Endothelial cell of umbilical vein (primary cell): Measurements from ENCODE around the gene TMEM200B. TPM values are rescaled to one million over a fixed set of nuclear protein-coding genes. Genes with fewer than 3 reads are reported as not detected.
A peak's percentile ranks its signal among the peaks of the same experiment; 100 is the strongest.

ENCODE experiments used
- BruUV-seq: library from RNA; stranded (reverse); fragments of 400-500 nt; replicated peaks from 2 replicates; lab custom pipeline; 2021; lab: Mats Ljungman, UMichigan
- CTCF ChIA-PET: fragments of 300-600, 350-600 bp; sonication (Branson Sonifier 250); formaldehyde crosslinking; loops from one replicate; lab custom pipeline; 2021; ENCODE audit warnings: antibody characterized with exemption, inconsistent platforms; lab: Charles Lee
- POLR2A ChIA-PET: fragments of 300-600, 350-600 bp; sonication (Branson Sonifier 250); formaldehyde crosslinking; loops from one replicate; lab custom pipeline; 2021; ENCODE audit warnings: antibody characterized with exemption, inconsistent platforms; lab: Charles Lee
- DNase-seq: peaks from one replicate; pipeline ENCODE4 v3.0.0-alpha.2; 2011; ENCODE audit warnings: low read depth, low spot score
- FAIRE-seq: peaks from 2 replicates; lab custom pipeline; 2011; peaks lifted over from hg19 to GRCh38; lab: Jason Lieb, UNC
- H2AFZ ChIP-seq: 2 replicates; pipeline ENCODE4 v1.6.0; 2012; ENCODE audit warnings: low read depth, low read length, control low read depth, inconsistent platforms
- H3K27ac ChIP-seq: 2 replicates; pipeline ENCODE4 v1.5.1; 2011; ENCODE audit warnings: low read depth, mild to moderate bottlenecking, control low read depth, low read length, moderate library complexity; ENCODE audit not compliant: insufficient read depth
- H3K27me3 ChIP-seq, 2 experiments: 2 replicates each; pipeline versions ENCODE4 v1.6.0 to v1.6.1; 2011; ENCODE audit warnings: low read length in 2 of 2, mixed read lengths in 1 of 2; ENCODE audit not compliant: control insufficient read depth in 2 of 2, insufficient read depth in 2 of 2
- H3K36me3 ChIP-seq, 2 experiments: 2 replicates in 1 of 2; 3 replicates in 1 of 2; pipeline ENCODE4 v1.5.1; 2011; ENCODE audit warnings: low read length in 2 of 2, mild to moderate bottlenecking in 1 of 2, moderate library complexity in 1 of 2; ENCODE audit not compliant: control insufficient read depth in 2 of 2, insufficient read depth in 2 of 2; ENCODE audit errors: extremely low read depth in 1 of 2
- H3K4me1 ChIP-seq: 3 replicates; pipeline ENCODE4 v1.5.1; 2011; ENCODE audit warnings: mild to moderate bottlenecking, low read length; ENCODE audit not compliant: control insufficient read depth, insufficient read depth; ENCODE audit errors: extremely low read depth
- H3K4me2 ChIP-seq: 2 replicates; pipeline ENCODE4 v1.6.1; 2011; ENCODE audit warnings: low read length, control low read depth, mixed read lengths; ENCODE audit not compliant: insufficient read depth
- H3K4me3 ChIP-seq, 3 experiments: fragments of 200-600 bp in 1 of 3; sonication (generic), shearing (Covaris generic) in 1 of 3; replicated peaks in 1 of 3; 2 replicates each; pipeline ENCODE4 v1.5.1; 2011 to 2016; ENCODE audit warnings: control low read depth in 3 of 3, low read length in 3 of 3, mild to moderate bottlenecking in 2 of 3, inconsistent platforms in 1 of 3, low read depth in 1 of 3, moderate library complexity in 1 of 3; ENCODE audit not compliant: insufficient read depth in 1 of 3
- H3K79me2 ChIP-seq: 2 replicates; pipeline ENCODE4 v1.6.0; 2012; ENCODE audit warnings: low read length, inconsistent platforms; ENCODE audit not compliant: control insufficient read depth, insufficient read depth
- H3K9ac ChIP-seq: replicated peaks from 2 replicates; pipeline ENCODE3; 2011; ENCODE audit warnings: low read length, control low read depth; ENCODE audit not compliant: insufficient read depth; ENCODE audit errors: extremely low read depth
- H3K9me1 ChIP-seq: replicated peaks from 3 replicates; pipeline ENCODE4 v1.6.0; 2011; ENCODE audit warnings: mild to moderate bottlenecking, low read length; ENCODE audit not compliant: control insufficient read depth, insufficient read depth; ENCODE audit errors: extremely low read depth
- H3K9me3 ChIP-seq: replicated peaks from 2 replicates; pipeline ENCODE4 v1.5.1; 2012; ENCODE audit warnings: low read length, inconsistent platforms; ENCODE audit not compliant: control insufficient read depth, insufficient read depth
- H4K20me1 ChIP-seq: replicated peaks from 2 replicates; pipeline ENCODE3; 2011; ENCODE audit warnings: mild to moderate bottlenecking, low read length; ENCODE audit not compliant: control insufficient read depth, insufficient read depth; ENCODE audit errors: extremely low read depth
- EZH2 ChIP-seq: IDR thresholded peaks from 2 replicates; pipeline ENCODE4 v1.6.1; 2012; ENCODE audit warnings: borderline replicate concordance, low read depth, mild to moderate bottlenecking, moderate library complexity, low read length, inconsistent platforms; ENCODE audit not compliant: severe bottlenecking
- FOS ChIP-seq: IDR thresholded peaks from 2 replicates; pipeline ENCODE4 v1.6.1; 2011; ENCODE audit warnings: mild to moderate bottlenecking, low read length, moderate library complexity, borderline replicate concordance; ENCODE audit not compliant: insufficient read depth
- JUN ChIP-seq: IDR thresholded peaks from 2 replicates; pipeline ENCODE4 v1.6.1; 2011; ENCODE audit warnings: borderline replicate concordance, low read depth; ENCODE audit not compliant: insufficient read length, insufficient read depth
- MYC ChIP-seq: IDR thresholded peaks from one replicate; pipeline ENCODE4 v1.6.1; 2011; ENCODE audit warnings: mild to moderate bottlenecking, low read depth, low read length
- POLR2A ChIP-seq: IDR thresholded peaks from 2 replicates; pipeline ENCODE4 v1.6.1; 2012; ENCODE audit warnings: low read depth, mild to moderate bottlenecking, control low read depth, low read length
- POLR2AphosphoS5 ChIP-seq: IDR thresholded peaks from 2 replicates; pipeline ENCODE4 v1.6.1; 2012; ENCODE audit warnings: low read depth, mild to moderate bottlenecking, control low read depth, low read length, moderate library complexity; ENCODE audit not compliant: insufficient read depth
- dilution Hi-C: fragments of 300-500 bp; cut with MboI; formaldehyde crosslinking; loops from one replicate; pipeline ENCODE4 v1.15.0; 2019; ENCODE audit warnings: low sequenced_read_pairs; ENCODE audit not compliant: extremely low pct_ligation_motif_present
- intact Hi-C: fragments of 100-400 bp; cut with micrococcal nuclease; formaldehyde crosslinking; loops from one replicate; pipeline ENCODE4 v1.10.0; 2022
- polyA plus RNA-seq, 4 experiments: library from polyadenylated mRNA; depleted of rRNA in 3 of 4; stranded (reverse) in 3 of 4; unstranded in 1 of 4; fragments of >200 nt; gene quantifications; 2 replicates each; pipeline versions ENCODE4 v1.2.1 to v1.2.3, GENCODE V29; 2011 to 2012; ENCODE audit warnings: missing spikeins in 1 of 4
- total RNA-seq: library from RNA; stranded (reverse); gene quantifications from 2 replicates; pipeline ENCODE4 v1.2.3, GENCODE V29; 2021
- TF ChIP-seq, protein P1 (sequence below), 2 donors: IDR thresholded peaks; 1 replicate in 1 of 2; 2 replicates in 1 of 2; pipeline ENCODE4 v1.5.1; 2011; ENCODE audit warnings: low read length in 2 of 2, mild to moderate bottlenecking in 2 of 2, moderate library complexity in 2 of 2, control low read depth in 1 of 2, inconsistent platforms in 1 of 2, low read depth in 1 of 2; ENCODE audit not compliant: insufficient read depth in 1 of 2; ENCODE audit errors: extremely low read depth in 1 of 2

The TMEM200B gene
- total and polyA plus RNA-seq, 2 donors (not counting 3 experiments of a cell fraction or from before 2014, with no cell fraction given): 0.72 to 1.6 TPM

DNA sequence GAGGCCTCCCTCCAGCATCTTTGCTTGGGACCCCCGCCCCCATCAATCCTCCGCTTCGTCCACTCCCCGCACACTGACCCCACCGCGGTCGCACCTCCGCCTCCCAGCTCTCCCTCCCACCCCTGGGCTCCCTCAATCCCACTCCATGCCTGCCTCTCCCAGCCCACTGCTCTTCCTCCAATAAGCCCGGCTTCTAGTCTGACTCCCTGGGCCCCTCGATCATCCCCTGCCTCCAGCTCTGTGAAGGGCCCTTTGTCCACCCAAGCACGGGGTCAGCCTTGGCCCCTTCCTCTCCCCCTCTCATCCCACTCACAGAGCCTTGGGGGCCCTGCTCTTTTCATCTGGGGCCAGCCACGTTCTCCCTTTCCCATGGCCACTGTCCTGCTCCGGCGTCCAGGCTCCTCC, 1.5 kb upstream of the TMEM200B start:
- peaks cover 0 to 14% of the 10 kb centered on the region in 2 experiments for H3K27me3 ChIP-seq
- CTCF ChIA-PET: interaction anchor here (0.6 to 2.2 kb wide), 4 partner anchors 8 to 77 kb away, joined by 3 to 11 read pairs (median 6); partner anchors contain the start of gene SRSF4
- H3K9ac ChIP-seq: no peak overlapping the region
- DNase-seq (no peak), FAIRE-seq (no peak)
- no peaks in the 10 kb centered on the region for H3K79me2 ChIP-seq
- no peak overlapping the region for H3K27ac ChIP-seq
- H2AFZ ChIP-seq: peak overlapping the region; percentile 96
- TF ChIP-seq POLR2AphosphoS5 (no peak), POLR2A (peak; percentile 0), EZH2 (no peak), MYC (no peak), JUN (no peak), FOS (no peak)
- TF ChIP-seq, protein P1, sequence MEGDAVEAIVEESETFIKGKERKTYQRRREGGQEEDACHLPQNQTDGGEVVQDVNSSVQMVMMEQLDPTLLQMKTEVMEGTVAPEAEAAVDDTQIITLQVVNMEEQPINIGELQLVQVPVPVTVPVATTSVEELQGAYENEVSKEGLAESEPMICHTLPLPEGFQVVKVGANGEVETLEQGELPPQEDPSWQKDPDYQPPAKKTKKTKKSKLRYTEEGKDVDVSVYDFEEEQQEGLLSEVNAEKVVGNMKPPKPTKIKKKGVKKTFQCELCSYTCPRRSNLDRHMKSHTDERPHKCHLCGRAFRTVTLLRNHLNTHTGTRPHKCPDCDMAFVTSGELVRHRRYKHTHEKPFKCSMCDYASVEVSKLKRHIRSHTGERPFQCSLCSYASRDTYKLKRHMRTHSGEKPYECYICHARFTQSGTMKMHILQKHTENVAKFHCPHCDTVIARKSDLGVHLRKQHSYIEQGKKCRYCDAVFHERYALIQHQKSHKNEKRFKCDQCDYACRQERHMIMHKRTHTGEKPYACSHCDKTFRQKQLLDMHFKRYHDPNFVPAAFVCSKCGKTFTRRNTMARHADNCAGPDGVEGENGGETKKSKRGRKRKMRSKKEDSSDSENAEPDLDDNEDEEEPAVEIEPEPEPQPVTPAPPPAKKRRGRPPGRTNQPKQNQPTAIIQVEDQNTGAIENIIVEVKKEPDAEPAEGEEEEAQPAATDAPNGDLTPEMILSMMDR (IDR thresholded peaks at IDR 0.05; ENCODE audit: extremely low read depth in 1 of 2, insufficient read depth in 1 of 2, low read depth in 1 of 2, low read length in 2 of 2): no peak
- H3K36me3 ChIP-seq: no peaks in the 10 kb centered on the region
- H3K9me1 ChIP-seq: no peaks in the 10 kb centered on the region
- dilution Hi-C loops (no loop called here), intact Hi-C loops (loop anchor here (2.0 kb wide), 1 partner anchor 78 kb away; no protein-coding TSS in a partner anchor)
- no peaks in the 10 kb centered on the region for H4K20me1 ChIP-seq
- POLR2A ChIA-PET: interaction anchor here (2.0 kb wide), 1 partner anchor 56 kb away, joined by 9 read pairs; the partner anchor contains the start of gene SRSF4
- no peaks in the 10 kb centered on the region for H3K9me3 ChIP-seq
- H3K4me1 ChIP-seq: peaks cover 23% of the 10 kb centered on the region
- peak overlapping the region; percentile 66 for H3K4me2 ChIP-seq
- H3K4me3 ChIP-seq: peak overlapping the region in 1 of 3 experiments; percentile 42
- no TSS peak for BruUV-seq
